Lower lobe of right lung (tissue), 2 donors: ENCODE results near the gene CORO6. TPM values are rescaled to one million over a fixed set of nuclear protein-coding genes. Genes with fewer than 3 reads are reported as not detected.

Source experiments
- ATAC-seq, 2 donors: fragments of 200-7000 bp; cut with Tn5 transposase; one replicate each; pipeline ENCODE4 v1.9.1; 2020 to 2022; ENCODE audit warnings: mild to moderate bottlenecking in 2 of 2, moderate library complexity in 2 of 2
- DNase-seq: peaks from one replicate; pipeline ENCODE4 v3.0.0-alpha.2; 2020
- H3K27ac ChIP-seq: fragments of 200-600 bp; one replicate; pipeline ENCODE4 v1.8.0; 2022
- H3K27me3 ChIP-seq: fragments of 200-600 bp; one replicate; pipeline ENCODE4 v1.8.0; 2022; ENCODE audit warnings: low read depth
- H3K36me3 ChIP-seq: fragments of 200-600 bp; one replicate; pipeline ENCODE4 v1.8.0; 2022; ENCODE audit warnings: mild to moderate bottlenecking
- H3K4me1 ChIP-seq: fragments of 200-600 bp; one replicate; pipeline ENCODE4 v1.8.0; 2022
- H3K4me3 ChIP-seq: fragments of 200-600 bp; one replicate; pipeline ENCODE4 v1.8.0; 2022; ENCODE audit warnings: mild to moderate bottlenecking
- H3K9me3 ChIP-seq: fragments of 200-600 bp; one replicate; pipeline ENCODE4 v1.8.0; 2022
- intact Hi-C: fragments of 100-400 bp; cut with DNase I; formaldehyde crosslinking; loops from one replicate; pipeline ENCODE4 v1.11.0; 2022
- total RNA-seq: library from RNA; stranded (reverse); fragmentation: NEBNext Ultra II Directional; extraction: Animal tissue kit (Norgen Biotek cat#: 25700); gene quantifications from one replicate; pipeline ENCODE4 v1.2.1, GENCODE V29; 2021
- TF ChIP-seq, protein P1 (sequence below): fragments of 200-600 bp; IDR thresholded peaks from one replicate; pipeline ENCODE4 v1.8.0; 2022; ENCODE audit warnings: antibody characterized with exemption, mild to moderate bottlenecking
- donor health status: DM: no; HTN: yes; CAD: no; lungs with severe emphysema.

Gene CORO6
- total RNA-seq, 1 donor from 2014 or later = 6.6 TPM

DNA sequence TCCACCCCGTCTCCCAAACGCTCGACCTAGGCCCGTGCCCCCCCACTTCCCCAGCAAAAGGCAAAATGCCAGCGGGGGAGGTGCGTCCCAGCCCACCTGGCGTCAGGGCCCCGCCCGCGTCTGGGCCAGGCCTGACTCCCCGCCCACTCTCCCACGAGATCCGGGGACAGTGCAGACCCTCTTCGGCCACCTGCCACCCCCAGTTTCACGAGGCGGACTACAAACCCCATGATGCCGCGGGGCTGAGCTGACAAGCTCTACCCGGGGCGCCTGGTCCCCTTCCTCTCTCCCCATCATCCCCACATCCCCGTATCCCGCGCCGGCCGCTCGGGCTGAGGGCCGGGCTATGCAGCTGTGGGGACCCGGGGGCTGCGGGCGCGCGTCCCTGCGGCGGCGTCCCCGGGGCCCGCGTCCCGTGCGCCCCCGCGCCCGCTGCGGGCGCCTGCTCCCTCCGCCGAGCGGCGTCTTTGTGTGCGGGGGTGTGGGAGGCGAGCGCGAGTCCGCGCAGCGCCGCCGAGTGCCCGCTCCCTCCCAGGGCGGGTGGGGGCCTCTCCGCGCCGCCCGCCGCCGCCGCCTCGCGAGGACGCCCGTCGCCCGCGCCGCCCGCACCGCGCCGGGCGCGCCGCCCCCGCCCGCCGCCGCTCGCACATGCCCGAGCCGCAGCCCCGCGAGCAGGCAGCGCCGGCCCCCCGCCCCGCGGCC lies 29.7 kb downstream of the CORO6 start, which contains the start of gene ANKRD13B:
TSS of gene ANKRD13B (plus strand) at position 283 of the 702 bp plus-strand sequence. CDS start 490 bp downstream, outside the sequence.
- peak in 1 of 2 donors; percentile 2 for ATAC-seq
- TF ChIP-seq, protein P1, sequence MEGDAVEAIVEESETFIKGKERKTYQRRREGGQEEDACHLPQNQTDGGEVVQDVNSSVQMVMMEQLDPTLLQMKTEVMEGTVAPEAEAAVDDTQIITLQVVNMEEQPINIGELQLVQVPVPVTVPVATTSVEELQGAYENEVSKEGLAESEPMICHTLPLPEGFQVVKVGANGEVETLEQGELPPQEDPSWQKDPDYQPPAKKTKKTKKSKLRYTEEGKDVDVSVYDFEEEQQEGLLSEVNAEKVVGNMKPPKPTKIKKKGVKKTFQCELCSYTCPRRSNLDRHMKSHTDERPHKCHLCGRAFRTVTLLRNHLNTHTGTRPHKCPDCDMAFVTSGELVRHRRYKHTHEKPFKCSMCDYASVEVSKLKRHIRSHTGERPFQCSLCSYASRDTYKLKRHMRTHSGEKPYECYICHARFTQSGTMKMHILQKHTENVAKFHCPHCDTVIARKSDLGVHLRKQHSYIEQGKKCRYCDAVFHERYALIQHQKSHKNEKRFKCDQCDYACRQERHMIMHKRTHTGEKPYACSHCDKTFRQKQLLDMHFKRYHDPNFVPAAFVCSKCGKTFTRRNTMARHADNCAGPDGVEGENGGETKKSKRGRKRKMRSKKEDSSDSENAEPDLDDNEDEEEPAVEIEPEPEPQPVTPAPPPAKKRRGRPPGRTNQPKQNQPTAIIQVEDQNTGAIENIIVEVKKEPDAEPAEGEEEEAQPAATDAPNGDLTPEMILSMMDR = no peak
- H3K27ac ChIP-seq = peak within 1 kb of the TSS; percentile 77
- no peaks in the 10 kb centered on the region for H3K36me3 ChIP-seq
- intact Hi-C loops = no loop called here
- no peaks in the 10 kb centered on the region for H3K27me3 ChIP-seq
- peak within 1 kb of the TSS; percentile 65 for H3K4me3 ChIP-seq
- DNase-seq = peak; percentile 64
- peaks cover 47% of the 10 kb centered on the region for H3K4me1 ChIP-seq
- no peaks in the 10 kb centered on the region for H3K9me3 ChIP-seq

DNA sequence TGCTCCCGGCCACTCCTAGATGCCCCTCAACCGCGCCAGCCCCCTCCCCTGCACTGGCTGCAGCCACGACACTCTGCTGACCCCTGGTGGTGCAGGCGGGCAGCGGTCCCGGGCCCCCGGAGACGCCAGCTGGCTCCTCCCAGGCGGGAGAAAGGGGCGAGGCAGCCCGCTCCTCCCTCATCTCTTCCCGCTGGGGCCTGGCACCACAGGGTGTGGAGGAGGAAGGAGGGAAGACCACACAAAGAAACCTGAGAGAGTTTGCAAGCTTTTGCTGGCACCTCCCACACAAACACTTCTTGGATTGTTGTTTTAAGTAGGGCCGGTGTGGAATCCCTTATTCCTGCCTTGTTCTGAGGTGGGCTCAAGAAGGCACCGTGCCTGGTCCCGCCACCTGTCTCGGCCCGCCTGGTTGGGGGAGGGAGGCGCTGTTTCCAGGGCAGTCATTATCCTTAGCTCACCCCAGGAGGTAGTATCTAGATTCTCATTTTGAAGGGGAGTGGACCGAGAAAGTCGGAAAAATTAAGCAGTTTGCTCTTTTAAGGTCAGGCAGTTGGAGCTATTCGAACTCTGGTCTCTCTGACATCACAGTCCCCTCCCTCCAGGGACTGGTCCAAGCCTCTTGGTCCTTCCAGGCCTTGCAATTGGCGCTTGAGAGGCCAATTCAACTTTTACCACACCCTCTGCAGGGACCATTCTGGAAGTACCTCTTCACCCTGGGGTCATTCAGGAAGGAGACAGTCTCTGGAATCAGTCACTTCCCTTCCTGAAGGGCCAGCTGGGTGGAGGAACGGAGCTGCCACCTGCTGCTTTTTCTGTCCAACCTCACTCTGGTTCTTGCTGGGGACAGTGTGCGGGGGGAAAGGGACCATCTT lies 30.7 kb downstream of the CORO6 start:
- ATAC-seq (peak; percentile 83 to 87), DNase-seq (peak; percentile 89)
- peak overlapping the region; percentile 63 for H3K4me3 ChIP-seq
- H3K27me3 ChIP-seq = no peaks in the 10 kb centered on the region
- no peaks in the 10 kb centered on the region for H3K36me3 ChIP-seq
- intact Hi-C loops = no loop called here
- TF ChIP-seq, protein P1 = peak; percentile 99
- peak overlapping the region; percentile 77 for H3K27ac ChIP-seq
- H3K4me1 ChIP-seq = peaks cover 57% of the 10 kb centered on the region
- H3K9me3 ChIP-seq = no peaks in the 10 kb centered on the region

DNA sequence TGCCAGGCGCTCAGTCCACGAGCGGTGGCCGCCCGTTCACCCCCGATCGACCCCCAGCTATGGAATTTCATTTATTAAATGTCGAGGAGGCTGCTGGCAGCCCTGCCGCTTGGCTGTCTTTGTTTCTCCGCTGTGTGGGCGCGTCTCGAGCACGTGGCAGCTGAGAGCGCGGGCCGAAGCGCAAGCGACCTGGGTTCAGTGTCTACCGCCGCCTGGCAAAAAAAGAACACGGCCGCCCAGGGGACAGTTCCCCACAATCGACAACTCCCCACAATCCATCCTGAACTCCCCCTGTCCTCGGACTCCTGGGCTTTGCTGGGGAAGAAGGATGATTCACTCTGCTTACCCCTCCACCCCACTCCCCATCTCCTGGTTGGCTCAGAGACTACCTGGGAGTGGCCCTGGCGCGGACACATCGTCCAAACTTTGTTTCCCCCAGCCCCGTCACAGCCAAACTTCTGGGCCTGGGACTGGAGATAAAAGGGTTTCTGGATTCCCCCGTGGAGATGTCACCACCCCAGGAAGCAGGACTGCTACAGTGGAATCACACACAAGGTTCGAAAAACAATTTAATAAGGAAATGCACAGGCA lies 31.5 kb downstream of the CORO6 start:
- ATAC-seq = peak in 1 of 2 donors; percentile 5
- Histone ChIP-seq H3K27me3 (no peaks in the 10 kb centered on the region), H3K4me1 (peaks cover 64% of the 10 kb centered on the region), H3K27ac (peak overlapping the region; percentile 77), H3K36me3 (no peaks in the 10 kb centered on the region), H3K9me3 (no peaks in the 10 kb centered on the region), H3K4me3 (peak overlapping the region; percentile 63)
- TF ChIP-seq, protein P1 = no peak
- DNase-seq = peak; percentile 62
- intact Hi-C loops = no loop called here

DNA sequence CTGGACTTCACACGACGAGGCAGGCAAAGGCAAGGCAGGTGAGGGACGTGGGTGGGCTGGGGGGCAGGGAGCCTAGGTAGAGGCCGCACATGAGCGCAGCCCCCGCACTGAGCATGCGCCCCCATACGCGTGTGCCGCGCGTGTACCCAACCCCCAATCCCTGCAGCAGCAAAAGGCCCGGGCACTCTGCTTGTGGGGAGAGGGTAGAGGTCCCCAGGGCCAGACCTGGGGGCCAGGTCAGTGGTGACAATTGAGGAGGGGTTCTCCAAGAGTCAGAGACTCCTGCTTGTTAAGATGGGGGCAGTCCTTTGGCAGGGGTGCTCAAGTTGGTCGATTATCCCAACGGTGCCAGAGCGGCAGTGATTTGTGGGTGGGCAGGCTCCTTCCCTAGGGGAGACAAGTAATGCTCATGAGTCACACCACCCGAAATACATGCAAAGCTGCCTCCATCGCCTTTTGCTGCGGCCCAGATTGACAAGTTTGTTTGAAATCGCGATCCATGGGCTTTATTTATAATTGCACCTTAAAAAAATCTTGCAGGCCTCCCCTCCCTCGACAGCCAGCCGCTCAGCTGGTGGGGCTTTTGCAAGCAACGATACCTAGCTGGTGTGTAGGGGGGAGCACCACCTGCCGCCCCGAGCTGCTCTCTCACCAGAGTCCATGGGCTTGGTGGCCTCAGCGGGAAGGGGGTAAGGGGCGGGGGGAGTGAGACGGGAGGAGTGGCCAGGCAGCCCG lies 32.1 kb downstream of the CORO6 start:
- DNase-seq (no peak), ATAC-seq (no peak)
- Histone ChIP-seq H3K4me3 (peak overlapping the region; percentile 63), H3K4me1 (peaks cover 71% of the 10 kb centered on the region), H3K27ac (peak overlapping the region; percentile 77), H3K36me3 (no peaks in the 10 kb centered on the region), H3K9me3 (no peaks in the 10 kb centered on the region), H3K27me3 (no peaks in the 10 kb centered on the region)
- TF ChIP-seq, protein P1 = no peak
- intact Hi-C loops = no loop called here
